ENCODE results near the gene PLEKHN1.
"Not testable (repeated sequence)": the region's sequence is repeated elsewhere in the genome, so short reads cannot be mapped to it uniquely, and the experiment has no call there.

PLEKHN1 gene

GRCh38 chr1:975365-975764 is 9.1 kb downstream of the PLEKHN1 start:
- no peak for FAIRE-seq

GRCh38 chr1:975896-976683 is 9.8 kb downstream of the PLEKHN1 start:
- FAIRE-seq = no peak

- not testable (repeated sequence) for FAIRE-seq
Measured at GRCh38 chr1:976791-977190, 10.5 kb downstream of the PLEKHN1 start.

GRCh38 chr1:978069-978834 is 12.0 kb downstream of the PLEKHN1 start:
- no peak for FAIRE-seq

- FAIRE-seq = no peak
Measured at GRCh38 chr1:978835-979743, 12.8 kb downstream of the PLEKHN1 start.

GRCh38 chr1:979744-980072 is 13.4 kb downstream of the PLEKHN1 start:
- FAIRE-seq = no peak

GRCh38 chr1:980137-980571 is 13.9 kb downstream of the PLEKHN1 start:
- FAIRE-seq = no peak

GRCh38 chr1:980602-981395 is 14.5 kb downstream of the PLEKHN1 start:
- no peak for FAIRE-seq

GRCh38 chr1:981491-981954 is 15.2 kb downstream of the PLEKHN1 start:
- FAIRE-seq = no peak

- no peak for FAIRE-seq
Measured at GRCh38 chr1:981955-982558, 15.8 kb downstream of the PLEKHN1 start, which contains the start of gene PERM1. Gene PERM1 (minus strand): TSS chr1:982093. CDS start chr1:981029, 1,064 bp downstream.

GRCh38 chr1:982765-983436 is 16.6 kb downstream of the PLEKHN1 start:
- no peak for FAIRE-seq

GRCh38 chr1:983798-984475 is 17.7 kb downstream of the PLEKHN1 start:
- no peak for FAIRE-seq

GRCh38 chr1:984476-984814 is 18.2 kb downstream of the PLEKHN1 start:
- FAIRE-seq = no peak

- FAIRE-seq = no peak
Measured at GRCh38 chr1:985126-985525, 18.8 kb downstream of the PLEKHN1 start.

- FAIRE-seq = not testable (repeated sequence)
Measured at GRCh38 chr1:988061-988460, 21.8 kb downstream of the PLEKHN1 start.

- not testable (repeated sequence) for FAIRE-seq
Measured at GRCh38 chr1:991275-991674, 25.0 kb downstream of the PLEKHN1 start.

GRCh38 chr1:991895-992294 is 25.6 kb downstream of the PLEKHN1 start:
- no peak for FAIRE-seq

GRCh38 chr1:992362-992761 is 26.1 kb downstream of the PLEKHN1 start:
- FAIRE-seq = no peak

GRCh38 chr1:993379-993995 is 27.2 kb downstream of the PLEKHN1 start:
- no peak for FAIRE-seq

GRCh38 chr1:994546-994945 is 28.3 kb downstream of the PLEKHN1 start:
- FAIRE-seq = not testable (repeated sequence)
